NCI-H226 (cell line): Measurements from ENCODE around the gene EFCAB8.
"Not testable (repeated sequence)": the region's sequence is repeated elsewhere in the genome, so short reads cannot be mapped to it uniquely, and the experiment has no call there.

ENCODE experiments used
- DNase-seq: peaks from one replicate; pipeline ENCODE4 v3.0.0-alpha.2; 2015

EFCAB8 gene

DNA sequence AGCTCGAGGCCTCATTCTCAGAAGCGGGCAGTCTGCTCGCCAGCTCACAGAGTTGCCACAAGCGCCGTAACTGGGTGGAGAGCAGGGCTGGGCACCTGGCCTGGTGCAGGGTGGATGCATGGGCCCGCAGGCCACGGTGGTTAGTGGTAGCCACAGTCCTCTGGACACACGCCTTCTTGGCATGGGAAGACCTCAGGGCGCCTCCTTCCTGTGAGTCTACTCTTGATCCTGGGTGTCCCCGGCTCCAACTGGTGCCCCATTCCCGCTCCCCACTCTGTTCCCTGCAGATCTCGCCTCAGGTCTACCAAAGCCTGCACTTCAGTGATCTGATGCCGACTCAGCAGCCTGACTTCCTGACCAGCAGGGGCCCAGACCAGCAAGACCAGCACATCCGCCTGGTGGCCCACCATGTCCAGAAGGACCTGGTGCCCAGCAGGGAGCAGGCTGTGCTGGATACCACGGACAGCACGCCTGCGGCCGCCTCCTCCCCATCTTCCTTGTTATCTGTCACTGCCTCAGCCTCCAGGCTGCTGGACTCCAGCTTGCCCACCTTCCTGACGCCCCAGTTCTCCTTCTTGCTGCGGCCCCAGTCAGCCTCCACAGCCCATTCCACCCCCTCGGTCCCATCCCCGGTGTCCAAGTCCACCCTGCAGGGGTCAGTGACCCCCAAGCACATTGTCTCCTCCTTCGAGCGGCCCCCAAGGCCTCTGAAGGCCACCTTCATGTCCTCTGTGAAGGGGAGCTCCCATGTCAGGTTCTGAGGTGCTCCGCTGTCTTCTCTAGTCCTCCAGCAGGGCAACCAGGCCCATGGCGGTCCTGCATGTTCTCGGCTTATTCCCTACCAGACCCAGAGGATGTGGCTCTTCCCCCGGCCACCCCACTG, 102.4 kb downstream of the EFCAB8 start:
- DNase-seq = no peak

- no peak for DNase-seq
These were observed 103.3 kb downstream of the EFCAB8 start for GRCh38 chr20:32962053-32962452.

GRCh38 chr20:32962646-32963045, 103.9 kb downstream of the EFCAB8 start:
- DNase-seq = not testable (repeated sequence)

GRCh38 chr20:32963176-32963575, 104.5 kb downstream of the EFCAB8 start:
- no peak for DNase-seq

DNA sequence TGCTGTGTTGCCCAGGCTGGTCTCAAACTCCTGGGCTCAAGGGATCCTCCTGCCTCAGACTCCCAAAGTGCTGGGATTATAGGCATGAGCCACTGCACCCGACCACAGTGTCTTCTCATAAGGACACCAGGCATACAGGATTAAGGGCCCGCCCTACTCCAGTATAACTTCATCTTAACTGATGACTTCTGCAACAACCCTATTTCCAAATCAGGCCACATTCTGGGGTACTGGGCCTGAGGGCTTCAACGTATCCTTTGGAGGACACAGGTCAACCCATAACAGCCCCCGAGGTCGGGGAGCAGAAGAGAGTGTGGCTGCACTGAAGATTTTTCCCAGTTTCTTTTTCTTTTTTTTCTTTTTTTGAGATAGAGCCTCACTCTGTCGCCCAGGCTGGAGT, 105.9 kb downstream of the EFCAB8 start:
- DNase-seq = no peak

GRCh38 chr20:32965115-32965514, 106.4 kb downstream of the EFCAB8 start:
- no peak for DNase-seq

DNA sequence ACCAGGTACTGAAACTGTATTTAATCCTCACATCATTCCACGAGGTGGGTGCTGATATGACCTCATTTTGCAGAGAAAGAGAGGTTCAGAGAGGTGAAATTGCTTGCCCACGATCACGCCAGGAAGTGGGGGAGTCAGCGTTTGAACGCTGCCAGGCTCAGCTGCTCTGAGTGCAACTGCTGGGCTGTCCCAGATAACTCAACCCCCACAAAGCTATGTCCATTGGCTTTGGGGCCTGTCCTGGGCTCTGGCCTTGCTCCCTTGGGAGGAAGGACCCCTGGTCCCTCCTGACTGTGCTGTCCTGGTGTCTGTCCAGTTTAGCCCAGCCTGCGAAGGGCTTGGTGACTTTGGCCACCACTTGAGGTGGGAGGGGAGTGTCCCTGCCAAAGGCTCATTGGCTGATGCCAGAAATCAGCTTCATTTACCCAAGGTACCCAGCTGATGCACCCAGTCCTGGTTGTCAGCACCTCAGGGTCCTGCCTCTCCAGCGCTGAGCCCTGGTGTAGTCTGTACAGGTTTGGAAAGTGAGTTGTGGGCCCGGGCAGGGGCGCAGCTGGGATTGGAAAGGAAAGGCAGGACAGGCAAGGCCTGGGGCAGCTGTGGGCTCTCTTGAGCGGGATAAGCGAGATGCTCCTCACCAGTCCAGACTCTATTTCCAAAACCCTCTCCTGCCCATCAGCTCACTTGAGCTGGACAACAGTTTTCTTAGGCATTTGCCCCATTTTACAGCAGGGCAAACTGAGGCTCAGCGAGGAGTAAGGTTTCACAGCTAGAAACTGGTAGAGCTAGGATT, 107.1 kb downstream of the EFCAB8 start:
- no peak for DNase-seq

DNA sequence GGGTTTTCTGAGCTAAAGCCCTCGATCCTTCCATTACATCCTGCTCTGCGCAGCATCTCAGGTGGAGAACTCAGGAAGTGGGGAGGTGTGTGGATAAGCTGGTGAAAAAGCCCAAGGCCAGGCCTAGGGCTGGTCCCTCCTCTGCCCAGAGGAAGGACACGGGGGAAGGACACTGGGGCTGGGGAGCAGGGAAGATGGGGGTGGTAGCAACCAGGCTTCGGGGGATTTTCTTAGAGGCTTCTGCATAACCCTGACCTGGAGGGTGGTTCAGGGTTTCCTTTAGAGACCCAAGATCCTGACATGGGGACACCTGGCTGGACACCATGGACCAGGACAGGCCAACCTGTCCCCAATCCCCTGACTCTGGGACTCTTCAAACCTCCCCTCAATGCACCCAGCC, 107.7 kb downstream of the EFCAB8 start:
- DNase-seq = no peak

- no peak for DNase-seq
These were observed 108.4 kb downstream of the EFCAB8 start for GRCh38 chr20:32966881-32967781.

DNA sequence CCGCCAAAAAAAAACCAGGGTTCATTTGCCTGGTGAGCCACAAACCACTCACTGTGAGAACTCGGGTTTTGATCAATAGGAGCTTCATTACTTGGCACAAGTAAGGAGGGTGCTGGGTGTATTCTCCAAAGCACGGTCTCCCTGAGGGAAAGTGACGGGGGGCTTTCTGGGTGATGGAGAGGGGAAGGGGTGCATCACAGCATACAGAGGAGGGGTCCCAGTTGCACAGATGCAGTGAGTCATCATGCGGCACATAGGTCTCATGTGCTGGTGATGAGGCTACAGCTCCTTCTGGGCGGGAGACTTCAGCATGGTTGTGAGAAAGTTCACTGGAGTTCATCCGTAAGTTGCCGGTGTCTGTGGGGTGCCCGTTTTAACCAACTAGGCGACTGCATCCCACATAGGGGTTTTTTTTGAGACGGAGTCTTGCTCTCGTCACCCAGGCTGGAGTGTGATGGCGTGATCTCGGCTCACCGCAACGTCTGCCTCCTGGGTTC, 109.3 kb downstream of the EFCAB8 start:
- DNase-seq = no peak

DNA sequence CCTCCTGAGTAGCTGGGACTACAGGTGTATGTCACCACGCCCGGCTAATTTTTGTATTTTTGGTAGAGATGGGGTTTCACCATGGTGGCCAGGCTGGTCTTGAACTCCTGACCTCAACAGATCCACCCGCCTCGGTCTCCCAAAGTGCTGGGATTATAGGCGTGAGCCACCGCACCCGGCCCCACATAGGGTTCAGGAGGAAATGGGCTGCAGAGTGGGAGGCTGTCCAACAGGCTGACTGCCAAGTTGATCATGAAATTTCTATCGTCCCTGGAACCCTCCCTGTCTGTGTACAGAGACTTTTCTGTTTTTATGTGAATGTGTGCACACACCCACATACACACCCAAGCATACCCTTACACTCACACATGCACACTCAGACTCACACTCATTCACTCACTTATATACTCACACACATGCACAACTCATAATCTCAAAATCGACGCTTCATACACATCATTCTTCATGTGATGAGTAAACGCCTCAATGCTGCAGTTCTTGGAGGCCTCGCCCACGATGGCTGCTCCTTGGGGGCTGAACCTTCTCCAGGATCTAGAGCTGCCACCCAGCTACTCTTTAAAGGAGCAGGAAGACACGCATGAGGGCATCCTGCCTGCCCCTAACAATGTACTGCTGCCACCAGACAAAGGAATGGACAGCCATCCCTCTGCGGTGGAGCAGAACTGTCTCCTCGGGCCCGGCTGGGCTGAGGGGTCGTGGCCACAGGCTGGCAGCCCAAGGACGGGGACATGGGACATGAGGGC, 109.9 kb downstream of the EFCAB8 start:
- DNase-seq = no peak

DNA sequence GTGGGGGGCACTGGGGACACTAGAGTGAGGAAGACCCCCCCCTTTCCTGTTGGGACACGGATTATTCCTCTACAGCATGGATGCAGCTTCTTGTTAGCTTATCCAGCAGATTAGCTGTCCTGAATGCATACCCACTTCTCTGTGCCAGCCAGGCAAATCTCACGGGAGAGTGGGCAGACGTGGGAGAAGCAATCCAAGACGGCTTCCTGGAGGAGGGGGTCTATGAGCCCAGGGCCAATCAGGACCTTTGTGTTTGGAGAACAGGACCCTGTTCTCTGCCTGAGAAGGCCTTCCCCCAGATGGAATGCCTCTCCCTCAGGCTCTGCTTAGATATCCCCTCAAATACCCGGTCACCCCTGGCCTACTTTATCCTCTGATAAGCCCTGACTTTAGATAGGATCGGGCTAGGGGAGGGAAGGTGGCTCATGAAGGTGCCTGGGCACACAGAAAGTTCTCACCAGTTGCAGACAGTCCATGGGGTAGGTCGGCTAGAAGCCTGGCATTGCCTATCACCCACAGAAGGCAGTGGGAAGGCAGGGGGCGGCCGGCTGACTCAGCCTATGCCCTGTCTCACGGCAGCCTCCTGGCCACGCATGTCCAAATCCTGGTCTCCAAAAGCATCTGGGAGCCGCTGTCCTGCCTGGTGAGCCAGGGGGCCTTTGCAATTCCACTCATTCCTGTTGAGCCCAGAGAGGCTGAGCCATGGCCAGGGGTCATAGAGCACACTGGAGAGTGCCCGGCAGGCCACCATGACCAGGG, 110.8 kb downstream of the EFCAB8 start:
- no peak for DNase-seq

GRCh38 chr20:32970115-32970972, 111.6 kb downstream of the EFCAB8 start:
- DNase-seq = no peak

DNA sequence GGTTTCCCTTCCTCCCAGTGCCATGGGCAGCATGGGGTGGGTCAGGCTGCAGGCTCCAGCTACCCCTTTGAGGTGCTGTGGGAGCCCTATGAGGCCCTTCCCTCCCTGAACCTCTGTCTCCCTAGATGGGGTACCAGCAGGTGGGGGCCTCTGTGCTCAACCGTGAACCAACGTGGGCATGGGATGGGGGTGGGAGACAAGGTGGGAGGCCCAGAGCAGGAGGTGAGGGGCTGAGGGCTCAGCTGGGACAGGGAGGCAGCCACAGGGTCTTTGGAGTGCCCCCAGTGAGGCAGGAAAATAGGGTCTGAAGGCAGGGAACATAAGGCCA, 112.2 kb downstream of the EFCAB8 start:
- no peak for DNase-seq

DNA sequence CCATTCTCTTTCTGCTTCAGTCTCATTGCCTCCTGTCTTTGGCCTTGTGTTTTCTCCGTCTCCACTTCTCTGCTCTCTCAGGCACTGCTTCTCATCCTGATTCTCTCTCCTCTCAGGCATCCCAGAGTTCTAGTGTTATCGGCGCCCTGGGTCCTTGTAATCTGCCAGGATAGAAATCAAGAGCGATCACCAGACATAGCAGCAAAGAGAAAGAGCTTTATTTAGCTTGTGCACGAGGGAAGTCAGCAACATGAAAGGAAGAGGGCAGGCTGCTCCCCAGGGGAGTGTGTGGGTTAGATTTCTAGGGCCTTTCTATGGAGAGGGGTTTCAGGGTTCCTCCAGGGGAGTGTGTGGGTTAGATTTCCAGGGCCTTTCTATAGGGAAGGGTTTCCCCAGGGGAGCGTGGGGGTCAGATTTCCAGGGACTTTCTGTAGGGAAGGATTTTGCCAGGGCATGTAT, 113.0 kb downstream of the EFCAB8 start:
- no peak for DNase-seq

GRCh38 chr20:32972181-32973076, 113.7 kb downstream of the EFCAB8 start:
- no peak for DNase-seq

DNA sequence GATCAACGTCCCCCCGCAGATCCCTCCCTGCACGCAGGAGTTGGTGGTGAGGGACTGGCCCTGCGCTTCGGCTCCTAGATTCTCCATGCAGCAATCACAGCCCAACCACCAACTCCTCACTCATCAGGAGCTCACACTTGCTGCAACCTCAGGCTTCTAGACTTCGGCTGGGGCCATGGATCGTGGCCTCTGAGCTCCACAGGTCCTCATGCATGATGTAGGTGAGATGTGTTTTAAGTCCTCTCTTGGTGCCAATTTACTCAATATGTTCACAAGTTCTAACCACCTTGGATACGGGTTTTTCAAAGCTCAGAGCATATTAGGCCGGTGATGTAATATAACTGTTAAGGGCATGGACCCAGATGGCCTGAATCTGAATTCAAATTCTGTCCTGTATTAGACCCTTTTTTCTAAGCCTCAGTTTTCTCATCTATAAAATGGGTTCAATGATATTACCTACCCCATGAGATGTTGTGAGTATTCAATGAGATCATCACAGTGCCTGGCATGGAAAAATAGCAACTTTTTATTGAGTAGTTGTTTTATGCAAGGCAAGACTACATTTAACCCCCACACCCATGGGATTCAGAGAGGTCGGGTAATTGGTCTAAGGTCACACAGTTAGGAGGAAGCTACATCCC, 114.5 kb downstream of the EFCAB8 start:
- no peak for DNase-seq

DNA sequence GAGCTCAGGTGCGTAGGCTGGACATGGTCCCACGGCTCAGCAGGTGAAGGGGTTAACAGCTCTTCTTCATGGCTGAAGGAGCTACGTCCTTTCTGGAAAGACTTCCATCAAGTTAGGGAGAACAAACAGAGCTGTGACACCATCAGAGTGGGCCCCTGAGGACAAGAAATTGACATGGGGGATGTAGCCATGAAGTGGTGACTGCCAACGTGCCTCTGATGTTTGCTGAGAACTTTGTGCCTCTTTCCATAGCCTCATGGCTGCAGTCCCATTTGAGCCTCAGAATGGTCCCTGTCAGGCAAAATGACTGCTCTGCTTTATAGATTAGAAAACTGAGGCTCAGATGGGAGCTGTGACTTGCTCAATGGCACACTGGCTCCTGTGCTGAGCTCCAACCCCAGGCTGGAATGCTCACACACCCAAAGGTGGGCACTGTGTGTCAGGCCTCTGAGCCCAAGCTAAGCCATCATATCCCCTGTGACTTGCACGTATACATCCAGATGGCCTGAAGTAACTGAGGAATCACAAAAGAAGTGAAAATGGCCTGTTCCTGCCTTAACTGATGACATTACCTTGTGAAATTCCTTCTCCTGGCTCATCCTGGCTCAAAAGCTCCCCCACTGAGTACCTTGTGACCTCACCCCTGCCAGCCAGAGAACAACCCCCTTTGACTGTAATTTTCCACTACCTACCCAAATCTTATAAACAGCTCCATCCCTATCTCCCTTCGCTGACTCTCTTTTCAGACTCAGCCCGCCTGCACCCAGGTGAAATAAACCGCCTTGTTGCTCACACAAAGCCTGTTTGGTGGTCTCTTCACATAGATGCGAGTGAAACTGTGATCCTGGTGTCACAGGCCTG, 115.7 kb downstream of the EFCAB8 start:
- DNase-seq = not testable (repeated sequence)
